GM12878 (cell line): ENCODE measurements around the gene TRPC4.

Experiments used
- ATF7 ChIP-seq: fragments of 450-650 bp; IDR thresholded peaks from 2 replicates; pipeline ENCODE4 v1.6.1; 2016; ENCODE audit warnings: low read depth, mild to moderate bottlenecking
- CBFB ChIP-seq: IDR thresholded peaks from 2 replicates; pipeline ENCODE4 v1.6.1; 2016; ENCODE audit warnings: antibody characterized with exemption, low read depth
- CHD2 ChIP-seq: IDR thresholded peaks from 2 replicates; pipeline ENCODE4 v1.6.1; 2011; ENCODE audit warnings: low read depth, low read length, improper control_type of control experiment, borderline replicate concordance
- ETV6 ChIP-seq, 2 experiments: fragments of 450-650 bp in 1 of 2; IDR thresholded peaks in 1 of 2; conservative IDR thresholded peaks in 1 of 2; 2 replicates each; pipeline ENCODE4 v1.6.1; 2014; ENCODE audit warnings: antibody characterized with exemption in 1 of 2, borderline replicate concordance in 1 of 2, low read depth in 1 of 2, mild to moderate bottlenecking in 1 of 2, moderate library complexity in 1 of 2
- JUNB ChIP-seq: IDR thresholded peaks from 2 replicates; pipeline ENCODE4 v1.6.1; 2016; ENCODE audit warnings: antibody characterized with exemption, mild to moderate bottlenecking
- MEF2B ChIP-seq: fragments of 450-650 bp; IDR thresholded peaks from 2 replicates; pipeline ENCODE4 v1.6.1; 2018; ENCODE audit warnings: mild to moderate bottlenecking, moderate library complexity; ENCODE audit not compliant: partially characterized antibody, poor library complexity, severe bottlenecking
- POLR2A ChIP-seq: IDR thresholded peaks from 2 replicates; pipeline ENCODE4 v1.6.1; 2011; ENCODE audit warnings: low read depth, mild to moderate bottlenecking, low read length
- POLR2AphosphoS5 ChIP-seq: IDR thresholded peaks from 2 replicates; pipeline ENCODE4 v1.6.1; 2011; ENCODE audit warnings: mild to moderate bottlenecking, low read length, inconsistent platforms
- PRDM15 ChIP-seq: fragments of 450-650 bp; formaldehyde crosslinking; IDR thresholded peaks from 2 replicates; pipeline ENCODE4 v1.4.0; 2020; ENCODE audit warnings: mild to moderate bottlenecking, moderate library complexity
- TF ChIP-seq, protein P1 (sequence below), 3 experiments: IDR thresholded peaks in 2 of 3; conservative IDR thresholded peaks in 1 of 3; 2 replicates each; pipeline ENCODE4 v1.5.1; 2011; ENCODE audit warnings: low read depth in 3 of 3, low read length in 3 of 3, mild to moderate bottlenecking in 3 of 3, control low read depth in 2 of 3, moderate library complexity in 2 of 3, inconsistent platforms in 1 of 3, mixed read lengths in 1 of 3; ENCODE audit not compliant: control insufficient read depth in 2 of 3, insufficient read depth in 1 of 3; ENCODE audit errors: extremely low read depth in 1 of 3

DNA sequence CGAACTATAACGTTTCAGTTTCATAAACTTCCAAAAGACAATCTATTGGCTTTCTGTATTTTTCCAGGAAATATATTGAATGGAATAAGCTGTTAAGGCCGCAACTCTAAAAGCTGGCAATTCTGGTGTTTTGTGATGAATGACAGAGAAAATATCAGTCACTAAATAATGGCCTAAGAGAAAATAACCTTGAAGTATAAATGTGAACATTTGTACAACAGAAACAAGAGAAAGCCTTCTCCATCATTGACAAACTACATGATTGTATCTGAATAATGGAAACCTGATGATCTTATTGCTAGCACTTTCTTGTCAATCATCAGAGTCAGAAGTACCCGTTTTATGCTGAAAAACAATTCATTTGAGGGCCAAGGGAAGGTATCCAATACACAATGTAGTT, 134.3 kb downstream of the TRPC4 start:
- TF ChIP-seq ATF7 (no peak), CBFB (no peak), CHD2 (no peak), POLR2A (no peak), PRDM15 (no peak), JUNB (no peak), MEF2B (no peak), POLR2AphosphoS5 (no peak), ETV6 (conservative IDR thresholded peaks at IDR 0.05 in 1 of 2, IDR thresholded peaks at IDR 0.05 in 1 of 2; ENCODE audit: borderline replicate concordance in 1 of 2, low read depth in 1 of 2) (no peak)
- TF ChIP-seq, protein P1, sequence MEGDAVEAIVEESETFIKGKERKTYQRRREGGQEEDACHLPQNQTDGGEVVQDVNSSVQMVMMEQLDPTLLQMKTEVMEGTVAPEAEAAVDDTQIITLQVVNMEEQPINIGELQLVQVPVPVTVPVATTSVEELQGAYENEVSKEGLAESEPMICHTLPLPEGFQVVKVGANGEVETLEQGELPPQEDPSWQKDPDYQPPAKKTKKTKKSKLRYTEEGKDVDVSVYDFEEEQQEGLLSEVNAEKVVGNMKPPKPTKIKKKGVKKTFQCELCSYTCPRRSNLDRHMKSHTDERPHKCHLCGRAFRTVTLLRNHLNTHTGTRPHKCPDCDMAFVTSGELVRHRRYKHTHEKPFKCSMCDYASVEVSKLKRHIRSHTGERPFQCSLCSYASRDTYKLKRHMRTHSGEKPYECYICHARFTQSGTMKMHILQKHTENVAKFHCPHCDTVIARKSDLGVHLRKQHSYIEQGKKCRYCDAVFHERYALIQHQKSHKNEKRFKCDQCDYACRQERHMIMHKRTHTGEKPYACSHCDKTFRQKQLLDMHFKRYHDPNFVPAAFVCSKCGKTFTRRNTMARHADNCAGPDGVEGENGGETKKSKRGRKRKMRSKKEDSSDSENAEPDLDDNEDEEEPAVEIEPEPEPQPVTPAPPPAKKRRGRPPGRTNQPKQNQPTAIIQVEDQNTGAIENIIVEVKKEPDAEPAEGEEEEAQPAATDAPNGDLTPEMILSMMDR (IDR thresholded peaks at IDR 0.05 in 2 of 3, conservative IDR thresholded peaks at IDR 0.05 in 1 of 3; ENCODE audit: control insufficient read depth in 2 of 3, extremely low read depth in 1 of 3, insufficient read depth in 1 of 3, low read depth in 3 of 3, low read length in 3 of 3): no peak
